ENCODE data around the gene FOXP3. TPM values are rescaled to one million over a fixed set of nuclear protein-coding genes. Genes with fewer than 3 reads are reported as not detected.

The FOXP3 gene
- total RNA-seq, 4 donors from 2014 or later = not detected

DNA sequence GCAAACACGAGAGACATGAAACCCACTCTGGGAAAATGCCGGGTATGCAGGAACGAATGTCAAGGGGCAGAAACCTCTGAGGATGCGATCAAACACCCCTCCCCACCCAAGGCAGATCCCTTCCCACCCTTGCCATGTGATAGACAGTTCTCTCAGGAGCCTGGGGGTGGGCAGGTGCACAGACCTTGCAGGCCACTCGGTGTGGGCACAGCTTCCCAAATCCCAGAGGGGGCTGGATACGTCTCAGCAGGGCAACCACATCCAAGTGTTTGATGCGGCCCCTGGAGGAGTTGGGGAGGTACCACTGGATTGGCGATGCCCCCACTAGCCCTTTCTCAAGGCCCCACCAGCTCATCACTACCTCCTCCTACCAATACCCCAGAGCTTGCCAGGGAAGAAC is 54.1 kb downstream of the FOXP3 start:
- no peak overlapping the region for H3K4me3 ChIP-seq
- no peak for DNase-seq
- TF ChIP-seq POLR2A (IDR thresholded peaks at IDR 0.05) = no peak
- TF ChIP-seq, protein P1, sequence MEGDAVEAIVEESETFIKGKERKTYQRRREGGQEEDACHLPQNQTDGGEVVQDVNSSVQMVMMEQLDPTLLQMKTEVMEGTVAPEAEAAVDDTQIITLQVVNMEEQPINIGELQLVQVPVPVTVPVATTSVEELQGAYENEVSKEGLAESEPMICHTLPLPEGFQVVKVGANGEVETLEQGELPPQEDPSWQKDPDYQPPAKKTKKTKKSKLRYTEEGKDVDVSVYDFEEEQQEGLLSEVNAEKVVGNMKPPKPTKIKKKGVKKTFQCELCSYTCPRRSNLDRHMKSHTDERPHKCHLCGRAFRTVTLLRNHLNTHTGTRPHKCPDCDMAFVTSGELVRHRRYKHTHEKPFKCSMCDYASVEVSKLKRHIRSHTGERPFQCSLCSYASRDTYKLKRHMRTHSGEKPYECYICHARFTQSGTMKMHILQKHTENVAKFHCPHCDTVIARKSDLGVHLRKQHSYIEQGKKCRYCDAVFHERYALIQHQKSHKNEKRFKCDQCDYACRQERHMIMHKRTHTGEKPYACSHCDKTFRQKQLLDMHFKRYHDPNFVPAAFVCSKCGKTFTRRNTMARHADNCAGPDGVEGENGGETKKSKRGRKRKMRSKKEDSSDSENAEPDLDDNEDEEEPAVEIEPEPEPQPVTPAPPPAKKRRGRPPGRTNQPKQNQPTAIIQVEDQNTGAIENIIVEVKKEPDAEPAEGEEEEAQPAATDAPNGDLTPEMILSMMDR (IDR thresholded peaks at IDR 0.05) = no peak
- H3K27me3 ChIP-seq = no peaks in the 10 kb centered on the region
- no peaks in the 10 kb centered on the region for H3K36me3 ChIP-seq
- H3K9me3 ChIP-seq = no peaks in the 10 kb centered on the region
- intact Hi-C loops (cut with DNase I; ENCODE audit: low total_unique reads) = no loop called here
- no peak overlapping the region for H3K27ac ChIP-seq
- no peaks in the 10 kb centered on the region for H3K4me1 ChIP-seq

DNA sequence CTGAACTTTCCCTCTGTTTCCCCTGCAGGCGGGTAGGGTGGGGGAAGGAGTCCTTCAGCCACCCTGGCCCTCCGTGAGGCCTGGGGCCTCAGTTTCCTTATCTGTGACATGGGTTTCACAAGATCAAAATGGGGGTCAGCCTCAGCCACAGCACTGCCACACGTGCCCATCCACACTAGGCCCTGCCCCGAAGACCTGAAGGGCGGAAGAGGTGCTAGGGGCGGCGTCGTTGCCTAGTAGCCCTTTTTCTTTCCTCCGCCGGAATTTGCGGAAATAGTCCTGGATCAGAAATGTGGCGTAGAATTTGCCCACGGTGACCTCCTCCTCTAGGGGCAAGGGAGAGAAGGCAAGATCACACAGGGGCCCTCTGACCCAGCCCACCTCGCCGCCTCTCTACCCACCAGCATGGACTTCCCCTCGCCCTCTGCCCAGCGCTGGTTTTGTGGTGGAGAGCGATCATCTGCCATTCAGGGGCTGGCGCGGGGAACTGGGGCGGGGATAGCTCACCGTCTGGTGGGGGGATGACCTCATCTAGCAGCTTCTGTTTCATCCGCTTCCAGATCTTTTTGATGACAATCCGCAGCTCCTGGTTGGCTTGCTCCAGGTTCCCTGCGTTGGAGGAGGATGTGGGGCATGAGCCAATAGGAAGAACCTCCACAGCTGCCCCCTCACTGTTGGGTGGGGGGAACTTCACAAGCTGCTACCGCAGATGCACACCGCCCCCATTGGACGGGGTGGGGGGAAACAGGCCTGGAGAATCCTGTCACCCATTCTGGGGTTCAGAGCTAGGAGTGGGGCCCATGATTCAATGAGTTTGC is 54.9 kb downstream of the FOXP3 start:
- H3K4me3 ChIP-seq = no peak overlapping the region
- H3K9me3 ChIP-seq = no peaks in the 10 kb centered on the region
- TF ChIP-seq, protein P1 (IDR thresholded peaks at IDR 0.05) = no peak
- TF ChIP-seq POLR2A (IDR thresholded peaks at IDR 0.05) = no peak
- H3K4me1 ChIP-seq = no peaks in the 10 kb centered on the region
- no peaks in the 10 kb centered on the region for H3K27me3 ChIP-seq
- intact Hi-C loops (cut with DNase I; ENCODE audit: low total_unique reads) = no loop called here
- H3K27ac ChIP-seq = no peak overlapping the region
- no peak for DNase-seq
- H3K36me3 ChIP-seq = no peaks in the 10 kb centered on the region

DNA sequence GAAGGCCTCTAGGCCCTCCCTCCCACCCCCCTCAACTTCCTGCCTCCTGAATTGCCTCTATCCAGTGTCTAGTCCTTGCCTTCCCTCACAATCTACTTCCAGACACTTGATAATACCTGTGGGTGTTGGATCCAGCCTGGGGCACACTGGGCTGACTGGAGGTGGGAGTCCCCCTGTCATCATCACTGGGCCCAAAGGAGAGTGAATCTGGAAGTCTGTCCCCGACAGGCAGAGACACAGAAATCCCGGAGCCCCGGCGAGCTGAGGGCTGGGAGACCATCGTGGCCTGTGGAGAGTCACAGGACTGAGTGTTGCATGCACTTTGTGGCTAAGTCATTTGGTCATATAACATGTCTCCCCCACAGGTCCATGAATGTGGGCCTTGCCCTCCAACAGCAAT is 56.1 kb downstream of the FOXP3 start:
- TF ChIP-seq POLR2A (IDR thresholded peaks at IDR 0.05) = no peak
- TF ChIP-seq, protein P1 (IDR thresholded peaks at IDR 0.05) = no peak
- no peak overlapping the region for H3K27ac ChIP-seq
- no peak overlapping the region for H3K4me3 ChIP-seq
- intact Hi-C loops (cut with DNase I; ENCODE audit: low total_unique reads) = no loop called here
- no peaks in the 10 kb centered on the region for H3K4me1 ChIP-seq
- no peak for DNase-seq
- H3K27me3 ChIP-seq = no peaks in the 10 kb centered on the region
- no peaks in the 10 kb centered on the region for H3K36me3 ChIP-seq
- no peaks in the 10 kb centered on the region for H3K9me3 ChIP-seq

DNA sequence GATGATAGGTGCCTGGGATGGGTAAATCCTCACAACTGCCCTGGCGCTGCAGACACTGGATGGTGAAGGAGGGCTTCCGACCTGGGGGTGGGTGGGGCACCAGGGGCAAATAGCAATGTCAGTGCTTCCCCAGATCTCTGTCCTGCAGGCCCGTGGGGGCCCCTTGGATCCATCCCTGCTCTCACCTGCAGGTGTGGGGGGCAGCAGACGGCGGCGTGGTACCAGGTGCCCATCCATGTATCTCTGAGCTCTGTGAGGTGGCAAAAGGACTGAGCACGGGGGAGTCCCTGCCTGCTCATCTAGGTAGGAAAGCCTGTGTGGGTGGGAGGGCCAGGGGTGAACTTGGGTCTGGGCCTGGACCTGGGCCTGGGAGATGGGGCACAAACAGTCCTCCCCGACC is 58.0 kb downstream of the FOXP3 start:
- no peak for DNase-seq
- Histone ChIP-seq H3K4me1 (no peaks in the 10 kb centered on the region), H3K27me3 (no peaks in the 10 kb centered on the region), H3K4me3 (no peak overlapping the region), H3K36me3 (no peaks in the 10 kb centered on the region), H3K27ac (no peak overlapping the region), H3K9me3 (no peaks in the 10 kb centered on the region)
- intact Hi-C loops (cut with DNase I; ENCODE audit: low total_unique reads) = no loop called here
- no peak for TF ChIP-seq POLR2A (IDR thresholded peaks at IDR 0.05)
- TF ChIP-seq, protein P1 (IDR thresholded peaks at IDR 0.05) = no peak

DNA sequence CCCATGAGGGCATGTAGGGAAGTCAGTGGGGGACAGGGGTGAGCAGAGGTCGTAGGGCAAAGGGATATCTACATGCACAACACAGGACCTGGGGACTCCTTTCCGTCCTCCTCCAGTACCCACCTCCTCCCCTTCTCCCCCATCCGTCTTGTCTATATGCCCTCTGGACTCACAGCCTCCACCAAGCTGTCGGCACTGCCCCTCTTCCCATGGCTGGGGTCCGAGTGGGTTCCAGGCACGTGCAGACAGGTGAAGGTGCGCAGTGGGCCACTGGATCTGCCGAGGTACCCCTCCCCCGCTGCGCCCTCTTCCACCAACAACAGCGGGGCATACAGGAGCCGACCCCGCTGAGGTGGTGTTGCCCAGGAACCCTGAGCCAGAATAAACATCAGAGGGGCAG is 59.1 kb downstream of the FOXP3 start:
- DNase-seq = no peak
- no peaks in the 10 kb centered on the region for H3K36me3 ChIP-seq
- no peak overlapping the region for H3K4me3 ChIP-seq
- H3K4me1 ChIP-seq = no peaks in the 10 kb centered on the region
- TF ChIP-seq, protein P1 (IDR thresholded peaks at IDR 0.05) = no peak
- no peak for TF ChIP-seq POLR2A (IDR thresholded peaks at IDR 0.05)
- no peak overlapping the region for H3K27ac ChIP-seq
- no peaks in the 10 kb centered on the region for H3K9me3 ChIP-seq
- intact Hi-C loops (cut with DNase I; ENCODE audit: low total_unique reads) = no loop called here
- H3K27me3 ChIP-seq = no peaks in the 10 kb centered on the region

All from uterus (tissue), 4 donors.